H9 (cell line): ENCODE results near the gene ADSS1. TPM values are rescaled to one million over a fixed set of nuclear protein-coding genes. Genes with fewer than 3 reads are reported as not detected.

Experiments
- DNase-seq: peaks from one replicate; pipeline ENCODE4 v3.0.0-alpha.2; 2017
- H2AFZ ChIP-seq: one replicate; pipeline ENCODE4 v1.6.1; 2013; ENCODE audit warnings: mild to moderate bottlenecking, low read length, control low read depth, moderate library complexity
- H2AK5ac ChIP-seq: 2 replicates; pipeline ENCODE4 v1.6.1; 2013; ENCODE audit warnings: low read length, control low read depth, mixed read lengths; ENCODE audit not compliant: insufficient read length
- H2BK120ac ChIP-seq: one replicate; pipeline ENCODE4 v1.6.1; 2013; ENCODE audit warnings: low read depth, mild to moderate bottlenecking, low read length, control low read depth, inconsistent platforms; ENCODE audit not compliant: poor library complexity, severe bottlenecking
- H2BK12ac ChIP-seq: 2 replicates; pipeline ENCODE4 v1.6.1; 2013; ENCODE audit warnings: low read length, control low read depth, mixed read lengths, low read depth; ENCODE audit not compliant: insufficient read length
- H2BK15ac ChIP-seq: 2 replicates; pipeline ENCODE4 v1.6.1; 2013; ENCODE audit warnings: low read depth, low read length, control low read depth
- H2BK20ac ChIP-seq: one replicate; pipeline ENCODE4 v1.6.1; 2013; ENCODE audit warnings: low read depth, mild to moderate bottlenecking, low read length, control low read depth, inconsistent platforms; ENCODE audit not compliant: poor library complexity, severe bottlenecking
- H2BK5ac ChIP-seq: 2 replicates; pipeline ENCODE4 v1.6.1; 2013; ENCODE audit warnings: low read length, control low read depth, mixed read lengths; ENCODE audit not compliant: insufficient read length
- H3K14ac ChIP-seq: 2 replicates; pipeline ENCODE4 v1.6.1; 2013; ENCODE audit warnings: low read length, control low read depth; ENCODE audit not compliant: insufficient read depth
- H3K18ac ChIP-seq: 2 replicates; pipeline ENCODE4 v1.6.1; 2013; ENCODE audit warnings: low read depth, mild to moderate bottlenecking, mixed read lengths, low read length, control low read depth; ENCODE audit not compliant: insufficient read length
- H3K23ac ChIP-seq: 2 replicates; pipeline ENCODE4 v1.6.1; 2013; ENCODE audit warnings: low read length, control low read depth, mixed read lengths, low read depth; ENCODE audit not compliant: insufficient read length
- H3K23me2 ChIP-seq: 2 replicates; pipeline ENCODE4 v1.6.1; 2013; ENCODE audit warnings: low read depth, mild to moderate bottlenecking, mixed read lengths, low read length, control low read depth; ENCODE audit not compliant: insufficient read length, poor library complexity, severe bottlenecking
- H3K27ac ChIP-seq: 2 replicates; pipeline ENCODE4 v1.5.1; 2013; ENCODE audit warnings: low read length, control low read depth, mixed read lengths, low read depth; ENCODE audit not compliant: insufficient read length
- H3K27me3 ChIP-seq: 2 replicates; pipeline ENCODE4 v1.6.1; 2013; ENCODE audit warnings: low read length, control low read depth, inconsistent platforms; ENCODE audit not compliant: insufficient read depth
- H3K4ac ChIP-seq: 2 replicates; pipeline ENCODE4 v1.6.1; 2013; ENCODE audit warnings: low read depth, mild to moderate bottlenecking, control low read depth, inconsistent platforms, low read length, moderate library complexity
- H3K4me1 ChIP-seq: 2 replicates; pipeline ENCODE4 v1.6.1; 2013; ENCODE audit warnings: low read length, control low read depth, inconsistent platforms; ENCODE audit not compliant: insufficient read depth
- H3K4me2 ChIP-seq: 2 replicates; pipeline ENCODE4 v1.6.1; 2013; ENCODE audit warnings: low read length, control low read depth, mixed read lengths; ENCODE audit not compliant: insufficient read length, insufficient read depth
- H3K56ac ChIP-seq: 2 replicates; pipeline ENCODE4 v1.6.1; 2013; ENCODE audit warnings: low read depth, mild to moderate bottlenecking, mixed read lengths, low read length, control low read depth; ENCODE audit not compliant: insufficient read length
- H3K79me1 ChIP-seq: 2 replicates; pipeline ENCODE4 v1.6.1; 2013; ENCODE audit warnings: low read depth, mild to moderate bottlenecking, moderate library complexity, low read length, control low read depth, inconsistent platforms; ENCODE audit not compliant: insufficient read depth, poor library complexity, severe bottlenecking
- H3K79me2 ChIP-seq: 2 replicates; pipeline ENCODE4 v1.6.1; 2013; ENCODE audit warnings: low read length, control low read depth, inconsistent platforms; ENCODE audit not compliant: insufficient read depth
- H3K9ac ChIP-seq: 2 replicates; pipeline ENCODE4 v1.6.1; 2013; ENCODE audit warnings: low read length, control low read depth, mixed read lengths; ENCODE audit not compliant: insufficient read length; ENCODE audit errors: extremely low read depth
- H3K9me3 ChIP-seq: one replicate; pipeline ENCODE4 v1.6.1; 2013; ENCODE audit warnings: low read depth, low read length, inconsistent platforms; ENCODE audit not compliant: control insufficient read depth
- H3T11ph ChIP-seq: one replicate; pipeline ENCODE4 v1.6.1; 2013; ENCODE audit warnings: mild to moderate bottlenecking, low read length, control low read depth, inconsistent platforms
- H4K20me1 ChIP-seq: one replicate; pipeline ENCODE4 v1.6.1; 2013; ENCODE audit not compliant: control insufficient read depth, insufficient read length, insufficient read depth
- H4K5ac ChIP-seq: 2 replicates; pipeline ENCODE4 v1.6.1; 2013; ENCODE audit warnings: low read depth, mild to moderate bottlenecking, mixed read lengths, low read length, control low read depth; ENCODE audit not compliant: insufficient read length
- H4K8ac ChIP-seq: replicated peaks from 2 replicates; pipeline ENCODE4 v1.6.1; 2013; ENCODE audit warnings: low read length, control low read depth, mixed read lengths, low read depth; ENCODE audit not compliant: insufficient read length
- H4K91ac ChIP-seq: 2 replicates; pipeline ENCODE4 v1.6.1; 2013; ENCODE audit warnings: low read depth, mild to moderate bottlenecking, moderate library complexity, mixed read lengths, low read length, control low read depth; ENCODE audit not compliant: insufficient read length
- H3K27ac Mint-ChIP-seq, 3 experiments: 2 replicates in 2 of 3; 3 replicates in 1 of 3; pipeline ENCODE4 v1.8.0; 2020 to 2021; ENCODE audit warnings: mixed read lengths in 3 of 3, mild to moderate bottlenecking in 1 of 3, moderate library complexity in 1 of 3
- H3K27me3 Mint-ChIP-seq: 2 replicates; pipeline ENCODE4 v1.8.0; 2021; ENCODE audit warnings: low read depth, mild to moderate bottlenecking, moderate library complexity, mixed read lengths
- H3K36me3 Mint-ChIP-seq, 3 experiments: 2 replicates in 2 of 3; 3 replicates in 1 of 3; pipeline ENCODE4 v1.8.0; 2020 to 2021; ENCODE audit warnings: low read depth in 3 of 3, mixed read lengths in 3 of 3; ENCODE audit not compliant: insufficient read depth in 1 of 3
- H3K4me1 Mint-ChIP-seq, 2 experiments: 2 replicates each; pipeline ENCODE4 v1.8.0; 2020; ENCODE audit warnings: mixed read lengths in 2 of 2
- H3K4me3 Mint-ChIP-seq, 2 experiments: 2 replicates in 1 of 2; 3 replicates in 1 of 2; pipeline ENCODE4 v1.8.0; 2020 to 2021; ENCODE audit warnings: mild to moderate bottlenecking in 2 of 2, mixed read lengths in 2 of 2, moderate library complexity in 1 of 2
- H3K9me3 Mint-ChIP-seq, 2 experiments: 2 replicates in 1 of 2; 3 replicates in 1 of 2; pipeline ENCODE4 v1.8.0; 2020; ENCODE audit warnings: mild to moderate bottlenecking in 2 of 2, mixed read lengths in 2 of 2, moderate library complexity in 1 of 2
- CTCF ChIP-seq: fragments of 200-600 bp; sonication (generic); conservative IDR thresholded peaks from 3 replicates; pipeline ENCODE4 v1.8.0; 2021; ENCODE audit warnings: antibody characterized with exemption, mild to moderate bottlenecking
- WGBS: extraction: QIAGEN DNeasy Blood & Tissue Kit; methylation state at CpG from one replicate; pipeline ENCODE4 v1.1.7; 2013; ENCODE audit warnings: missing lambda C conversion rate, low lambda C conversion rate, mixed read lengths; ENCODE audit not compliant: insufficient read length; ENCODE audit errors: extremely low coverage; 5-methylcytosine and 5-hydroxymethylcytosine counted together
- total RNA-seq: library from RNA; stranded (reverse); gene quantifications from 2 replicates; pipeline ENCODE4 v1.2.1, GENCODE V29; 2021

The ADSS1 gene
- total RNA-seq, 1 experiment from 2014 or later, result 8.5 TPM

GRCh38 chr14:104783484-104784217 lies 59.6 kb downstream of the ADSS1 start:
- H3K4me1 ChIP-seq, result no peaks in the 10 kb centered on the region
- no peak overlapping the region for H3K9ac ChIP-seq
- no peak overlapping the region for H2AK5ac ChIP-seq
- H2BK20ac ChIP-seq, result no peak overlapping the region
- H4K20me1 ChIP-seq, result no peaks in the 10 kb centered on the region
- H3T11ph ChIP-seq, result no peak overlapping the region
- Mint-ChIP-seq H3K36me3 (peaks cover 0 to 6% (median 0%) of the 10 kb centered on the region in 3 experiments; a peak in 2 of 7 replicates), H3K27ac (no peak overlapping the region), H3K9me3 (no peaks in the 10 kb centered on the region), H3K4me1 (no peaks in the 10 kb centered on the region), H3K27me3 (no peaks in the 10 kb centered on the region), H3K4me3 (no peak overlapping the region)
- no peak overlapping the region for H4K8ac ChIP-seq
- no peak overlapping the region for H3K27ac ChIP-seq
- no CpG with 5 or more reads among the region's 16 CpGs for WGBS
- no peaks in the 10 kb centered on the region for H3K79me2 ChIP-seq
- TF ChIP-seq CTCF, result no peak
- no peaks in the 10 kb centered on the region for H3K23me2 ChIP-seq
- H3K14ac ChIP-seq, result no peak overlapping the region; the same call in 1 of the 2 replicates
- no peak overlapping the region for H3K4ac ChIP-seq
- no peak overlapping the region for H3K4me2 ChIP-seq
- no peak overlapping the region for H3K23ac ChIP-seq
- no peak overlapping the region for H2BK120ac ChIP-seq
- H3K18ac ChIP-seq, result no peak overlapping the region
- no peak for DNase-seq
- no peaks in the 10 kb centered on the region for H3K27me3 ChIP-seq
- H2AFZ ChIP-seq, result no peak overlapping the region
- no peaks in the 10 kb centered on the region for H3K79me1 ChIP-seq
- H4K91ac ChIP-seq, result no peak overlapping the region
- no peak overlapping the region for H2BK12ac ChIP-seq
- H2BK5ac ChIP-seq, result no peak overlapping the region
- H4K5ac ChIP-seq, result no peak overlapping the region
- no peak overlapping the region for H3K56ac ChIP-seq
- H2BK15ac ChIP-seq, result no peak overlapping the region
- no peaks in the 10 kb centered on the region for H3K9me3 ChIP-seq
